ENCODE measurements around the gene CPA1. TPM values are rescaled to one million over a fixed set of nuclear protein-coding genes. Genes with fewer than 3 reads are reported as not detected.
A peak's percentile ranks its signal among the peaks of the same experiment; 100 is the strongest.

The CPA1 gene
- total RNA-seq, 1 experiment from 2014 or later: 7.9 TPM

DNA sequence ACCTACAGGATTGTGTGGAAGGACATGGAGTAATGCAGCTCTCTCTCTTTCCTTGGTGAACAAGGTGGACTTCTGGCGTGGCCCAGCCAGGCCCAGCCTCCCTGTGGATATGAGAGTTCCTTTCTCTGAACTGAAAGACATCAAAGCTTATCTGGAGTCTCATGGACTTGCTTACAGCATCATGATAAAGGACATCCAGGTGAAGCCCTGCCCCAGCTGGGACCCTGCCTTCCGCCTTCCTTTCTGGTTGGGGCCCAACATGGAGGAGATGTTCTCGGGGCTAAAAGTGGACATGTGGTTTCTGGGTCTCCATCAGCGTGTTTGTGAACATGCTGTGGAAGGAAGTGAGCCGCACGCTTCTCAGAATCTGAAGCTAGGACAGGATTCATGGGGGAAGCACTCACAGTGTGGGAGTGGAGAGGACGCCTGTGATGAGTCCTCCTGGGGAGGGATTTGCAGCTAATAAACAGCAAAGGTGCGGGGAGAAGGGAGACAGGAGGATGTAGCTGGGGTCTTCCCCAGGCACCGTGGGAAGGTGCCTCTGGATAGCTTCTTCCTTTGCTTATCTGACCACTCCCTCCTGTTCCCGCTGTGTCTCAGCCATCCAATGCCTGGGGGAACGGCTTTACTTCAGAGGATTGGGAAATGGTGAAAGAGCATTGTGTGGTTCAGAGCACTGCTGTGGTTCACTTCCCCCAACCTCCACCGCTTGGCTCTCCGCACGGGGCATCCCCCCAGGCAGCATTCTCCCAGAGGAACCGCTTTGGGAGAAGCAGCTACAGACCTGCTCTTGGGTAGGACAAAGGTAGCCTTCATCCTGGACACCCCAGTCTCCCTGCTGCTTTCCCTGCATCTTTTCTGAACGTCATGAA is 30.1 kb upstream of the CPA1 start:
- no peaks in the 10 kb centered on the region; the same call in 1 of the 2 replicates for H3K27me3 Mint-ChIP-seq (ENCODE audit: low read depth)
- H3K27ac Mint-ChIP-seq: no peak overlapping the region
- H3K4me3 Mint-ChIP-seq: no peak overlapping the region
- CTCF ChIA-PET: interaction anchor here (0.6 to 0.7 kb wide), 2 partner anchors 13 to 32 kb away, joined by 3 read pairs; no protein-coding TSS in a partner anchor
- DNase-seq (ENCODE audit: low spot score) (no peak), ATAC-seq (peak; percentile 27)
- POLR2A ChIA-PET: no interaction called here
- TF ChIP-seq, protein P1, sequence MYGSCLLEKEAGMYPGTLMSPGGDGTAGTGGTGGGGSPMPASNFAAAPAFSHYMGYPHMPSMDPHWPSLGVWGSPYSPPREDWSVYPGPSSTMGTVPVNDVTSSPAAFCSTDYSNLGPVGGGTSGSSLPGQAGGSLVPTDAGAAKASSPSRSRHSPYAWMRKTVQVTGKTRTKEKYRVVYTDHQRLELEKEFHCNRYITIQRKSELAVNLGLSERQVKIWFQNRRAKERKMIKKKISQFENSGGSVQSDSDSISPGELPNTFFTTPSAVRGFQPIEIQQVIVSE (CRISPR knock-in tag; IDR thresholded peaks at IDR 0.05; ENCODE audit: borderline replicate concordance): no peak
- TF ChIP-seq RORB (CRISPR knock-in tag; IDR thresholded peaks at IDR 0.05) (no peak), SMAD4 (CRISPR knock-in tag; IDR thresholded peaks at IDR 0.05) (no peak), NR3C1 (CRISPR knock-in tag; conservative IDR thresholded peaks at IDR 0.05; ENCODE audit: low read depth) (no peak), KAT7 (CRISPR knock-in tag; IDR thresholded peaks at IDR 0.05; ENCODE audit: borderline replicate concordance) (no peak)
- TF ChIP-seq, protein P2, sequence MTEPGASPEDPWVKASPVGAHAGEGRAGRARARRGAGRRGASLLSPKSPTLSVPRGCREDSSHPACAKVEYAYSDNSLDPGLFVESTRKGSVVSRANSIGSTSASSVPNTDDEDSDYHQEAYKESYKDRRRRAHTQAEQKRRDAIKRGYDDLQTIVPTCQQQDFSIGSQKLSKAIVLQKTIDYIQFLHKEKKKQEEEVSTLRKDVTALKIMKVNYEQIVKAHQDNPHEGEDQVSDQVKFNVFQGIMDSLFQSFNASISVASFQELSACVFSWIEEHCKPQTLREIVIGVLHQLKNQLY (CRISPR knock-in tag; IDR thresholded peaks at IDR 0.05): 0 out of 2 replicates have a peak, but pooled peaks have one; percentile 61
- H3K36me3 Mint-ChIP-seq: no peaks in the 10 kb centered on the region
- H3K9me3 Mint-ChIP-seq: no peaks in the 10 kb centered on the region
- peaks cover 44% of the 10 kb centered on the region for H3K4me1 Mint-ChIP-seq

DNA sequence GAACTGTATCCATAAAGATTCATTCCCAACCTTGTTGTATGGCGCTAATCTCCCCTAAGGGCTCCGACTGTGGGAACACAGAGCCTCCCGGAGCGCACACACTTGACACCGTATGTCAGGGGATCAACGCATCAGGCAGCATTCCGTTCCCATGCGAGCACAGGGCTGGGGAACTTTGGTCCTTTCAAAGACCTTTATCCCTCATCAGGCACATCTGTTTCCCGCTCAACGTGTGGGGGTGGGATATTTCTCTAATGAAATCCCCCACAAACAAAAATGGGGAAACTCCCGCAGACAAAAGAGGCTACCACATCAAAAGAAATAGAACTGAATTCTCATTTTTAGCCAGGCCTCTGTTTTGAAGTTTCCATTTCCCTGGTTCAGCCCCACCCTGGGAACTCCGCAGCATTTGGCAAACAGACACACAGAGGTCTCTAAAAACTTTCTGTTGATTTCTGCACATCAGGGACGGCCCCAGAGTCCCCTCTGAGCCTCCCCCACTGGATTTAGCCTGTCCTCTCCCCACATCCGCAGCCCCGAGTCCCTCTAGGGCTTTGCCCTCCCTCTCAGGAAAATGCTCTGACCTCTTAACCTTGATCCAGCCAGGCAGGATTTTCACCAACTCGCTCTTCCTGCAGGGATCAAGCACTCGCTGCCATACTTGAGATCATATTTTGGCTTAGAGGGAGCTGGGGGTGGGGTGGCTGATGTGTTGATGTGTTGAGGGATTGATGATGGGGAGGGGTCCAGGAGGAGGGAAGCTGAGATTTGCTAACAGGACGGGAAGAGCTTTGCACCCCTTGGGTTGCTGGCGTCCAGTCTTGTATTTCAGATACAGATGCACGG is 29.1 kb upstream of the CPA1 start:
- H3K9me3 Mint-ChIP-seq: no peaks in the 10 kb centered on the region
- H3K27me3 Mint-ChIP-seq (ENCODE audit: low read depth): no peaks in the 10 kb centered on the region; the same call in 1 of the 2 replicates
- no peaks in the 10 kb centered on the region for H3K36me3 Mint-ChIP-seq
- TF ChIP-seq, protein P3, sequence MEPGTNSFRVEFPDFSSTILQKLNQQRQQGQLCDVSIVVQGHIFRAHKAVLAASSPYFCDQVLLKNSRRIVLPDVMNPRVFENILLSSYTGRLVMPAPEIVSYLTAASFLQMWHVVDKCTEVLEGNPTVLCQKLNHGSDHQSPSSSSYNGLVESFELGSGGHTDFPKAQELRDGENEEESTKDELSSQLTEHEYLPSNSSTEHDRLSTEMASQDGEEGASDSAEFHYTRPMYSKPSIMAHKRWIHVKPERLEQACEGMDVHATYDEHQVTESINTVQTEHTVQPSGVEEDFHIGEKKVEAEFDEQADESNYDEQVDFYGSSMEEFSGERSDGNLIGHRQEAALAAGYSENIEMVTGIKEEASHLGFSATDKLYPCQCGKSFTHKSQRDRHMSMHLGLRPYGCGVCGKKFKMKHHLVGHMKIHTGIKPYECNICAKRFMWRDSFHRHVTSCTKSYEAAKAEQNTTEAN (CRISPR knock-in tag; IDR thresholded peaks at IDR 0.05): no peak
- TF ChIP-seq HMGA2 (CRISPR knock-in tag; IDR thresholded peaks at IDR 0.05): 0 out of 2 replicates have a peak, but pooled peaks have one; percentile 3
- ATAC-seq: no peak
- no peak overlapping the region for H3K27ac Mint-ChIP-seq
- no peak for DNase-seq (ENCODE audit: low spot score)
- H3K4me3 Mint-ChIP-seq: no peak overlapping the region
- peaks cover 42% of the 10 kb centered on the region for H3K4me1 Mint-ChIP-seq
- ChIA-PET POLR2A (no interaction called here), CTCF (no interaction called here)

DNA sequence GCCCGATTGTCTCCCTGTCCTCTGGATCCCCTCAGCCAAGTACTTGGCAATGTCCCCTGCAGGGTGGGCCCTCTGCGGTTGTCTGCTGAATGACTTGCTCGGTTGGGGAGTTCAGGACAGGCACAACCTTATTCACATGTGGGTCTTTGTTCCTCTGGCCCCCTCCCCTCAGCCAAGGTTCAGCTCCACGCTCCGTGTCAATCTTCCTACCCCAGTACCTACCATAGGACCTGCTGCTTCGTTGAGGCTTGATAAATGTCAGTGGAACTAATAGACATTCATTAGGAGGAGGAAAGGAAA is 28.6 kb upstream of the CPA1 start:
- Mint-ChIP-seq H3K36me3 (no peaks in the 10 kb centered on the region), H3K4me1 (peaks cover 48% of the 10 kb centered on the region), H3K4me3 (no peak overlapping the region), H3K9me3 (no peaks in the 10 kb centered on the region), H3K27me3 (ENCODE audit: low read depth) (no peaks in the 10 kb centered on the region; the same call in 1 of the 2 replicates), H3K27ac (no peak overlapping the region)
- ATAC-seq (no peak), DNase-seq (ENCODE audit: low spot score) (no peak)
- TF ChIP-seq JAZF1 (CRISPR knock-in tag; IDR thresholded peaks at IDR 0.05) (no peak), ZNF138 (CRISPR knock-in tag; conservative IDR thresholded peaks at IDR 0.05) (no peak)
- TF ChIP-seq, protein P4, sequence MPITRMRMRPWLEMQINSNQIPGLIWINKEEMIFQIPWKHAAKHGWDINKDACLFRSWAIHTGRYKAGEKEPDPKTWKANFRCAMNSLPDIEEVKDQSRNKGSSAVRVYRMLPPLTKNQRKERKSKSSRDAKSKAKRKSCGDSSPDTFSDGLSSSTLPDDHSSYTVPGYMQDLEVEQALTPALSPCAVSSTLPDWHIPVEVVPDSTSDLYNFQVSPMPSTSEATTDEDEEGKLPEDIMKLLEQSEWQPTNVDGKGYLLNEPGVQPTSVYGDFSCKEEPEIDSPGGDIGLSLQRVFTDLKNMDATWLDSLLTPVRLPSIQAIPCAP (CRISPR knock-in tag; IDR thresholded peaks at IDR 0.05): no peak
- ChIA-PET POLR2A (interaction anchor here (0.6 kb wide), 1 partner anchor 223 kb away, joined by 3 read pairs; no protein-coding TSS in a partner anchor), CTCF (no interaction called here)

Data from WTC11 (cell line).